Parathyroid adenoma (tissue), 2 donors: ENCODE measurements around the gene PRPF8.
"Not testable (repeated sequence)": the region's sequence is repeated elsewhere in the genome, so short reads cannot be mapped to it uniquely, and the experiment has no call there.

Experiments
- H2AFZ ChIP-seq: fragments of 300-600 bp; sonication (generic); one replicate; pipeline ENCODE4 v1.7.0; 2017; ENCODE audit warnings: antibody characterized with exemption, mild to moderate bottlenecking
- H3K27ac ChIP-seq: fragments of 300-600 bp; sonication (generic); one replicate; pipeline ENCODE4 v1.7.0; 2017
- H3K27me3 ChIP-seq: fragments of 300-600 bp; sonication (generic); one replicate; pipeline ENCODE4 v1.7.0; 2017; ENCODE audit warnings: low read length; ENCODE audit not compliant: control insufficient read depth, insufficient read depth
- H3K36me3 ChIP-seq: fragments of 300-600 bp; sonication (generic); one replicate; pipeline ENCODE4 v1.7.0; 2017; ENCODE audit warnings: low read length; ENCODE audit not compliant: control insufficient read depth, insufficient read depth
- H3K4me1 ChIP-seq: fragments of 300-600 bp; sonication (generic); one replicate; pipeline ENCODE4 v1.7.0; 2017; ENCODE audit warnings: control low read depth
- H3K4me2 ChIP-seq: fragments of 300-600 bp; sonication (generic); one replicate; pipeline ENCODE4 v1.7.0; 2017; ENCODE audit warnings: low read length
- H3K4me3 ChIP-seq: fragments of 300-600 bp; sonication (generic); one replicate; pipeline ENCODE4 v1.7.0; 2017; ENCODE audit warnings: low read depth, low read length
- H3K79me2 ChIP-seq: fragments of 300-600 bp; sonication (generic); one replicate; pipeline ENCODE4 v1.7.0; 2017; ENCODE audit warnings: control low read depth
- H3K9ac ChIP-seq: fragments of 300-600 bp; sonication (generic); one replicate; pipeline ENCODE4 v1.7.0; 2017; ENCODE audit warnings: mild to moderate bottlenecking
- H3K9me3 ChIP-seq: fragments of 300-600 bp; sonication (generic); one replicate; pipeline ENCODE4 v1.7.0; 2017; ENCODE audit warnings: low read length; ENCODE audit not compliant: control insufficient read depth
- TF ChIP-seq, protein P1 (sequence below): fragments of 300-600 bp; sonication (generic); IDR thresholded peaks from one replicate; pipeline ENCODE4 v1.7.0; 2017; ENCODE audit warnings: antibody characterized with exemption, mild to moderate bottlenecking
- donor health status: primary hyperparathyroidism.

Gene PRPF8

DNA sequence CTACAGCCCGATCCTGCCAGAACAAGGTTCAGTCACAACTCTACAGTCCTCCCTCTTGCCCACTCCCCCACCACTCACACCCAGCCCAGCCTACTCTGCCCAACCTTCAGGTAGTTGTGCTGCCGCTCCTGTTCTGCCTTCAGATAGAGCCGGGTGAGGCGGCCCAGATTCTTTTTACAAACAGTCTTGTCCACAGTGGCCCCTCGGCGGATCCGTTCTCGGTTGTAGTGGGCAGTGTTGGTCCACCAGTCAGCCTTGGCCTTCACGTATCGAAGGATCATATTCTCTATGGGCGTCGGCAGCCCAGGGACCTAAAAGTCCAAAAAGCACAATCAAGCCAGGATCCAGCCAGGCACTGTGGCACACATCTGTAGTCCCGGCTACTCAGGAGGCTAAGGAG lies 8.3 kb downstream of the PRPF8 start:
- H3K27me3 ChIP-seq: no peaks in the 10 kb centered on the region
- H3K4me3 ChIP-seq: no peak overlapping the region

DNA sequence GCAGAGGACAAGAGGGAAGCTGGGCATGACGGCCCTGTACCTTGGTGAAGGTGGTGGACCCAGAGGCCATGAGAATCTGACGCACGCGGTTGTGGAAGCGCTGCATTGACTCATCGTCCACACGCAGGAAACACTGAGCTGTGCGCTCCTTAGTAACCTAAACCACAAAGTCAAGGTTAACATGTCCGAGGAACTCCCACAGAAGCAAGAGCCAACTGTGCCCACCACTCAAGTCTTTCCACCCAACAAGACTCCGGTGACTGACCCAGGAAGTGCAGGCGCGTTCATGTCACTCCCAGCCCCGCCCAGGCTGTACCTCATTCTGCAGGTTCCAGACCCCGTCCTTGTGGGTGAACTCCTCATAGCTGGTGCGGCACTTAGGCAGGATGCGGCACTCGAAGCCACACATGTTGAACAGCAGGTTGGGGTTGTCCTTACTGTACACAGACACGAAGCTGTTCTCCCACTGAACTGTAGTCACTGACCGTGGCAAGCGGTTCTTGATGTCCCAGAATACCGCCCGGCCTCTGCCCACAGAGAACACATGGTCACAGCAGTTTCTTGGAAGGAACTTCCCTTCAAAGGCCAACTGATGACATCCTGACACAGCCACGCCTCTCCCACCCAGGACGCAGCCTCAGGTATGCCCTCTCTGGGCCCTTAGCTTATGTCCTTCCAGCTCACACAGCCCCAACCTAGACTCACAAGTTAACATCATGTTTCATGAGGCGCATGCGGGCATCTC lies 11.5 kb downstream of the PRPF8 start:
- TF ChIP-seq, protein P1, sequence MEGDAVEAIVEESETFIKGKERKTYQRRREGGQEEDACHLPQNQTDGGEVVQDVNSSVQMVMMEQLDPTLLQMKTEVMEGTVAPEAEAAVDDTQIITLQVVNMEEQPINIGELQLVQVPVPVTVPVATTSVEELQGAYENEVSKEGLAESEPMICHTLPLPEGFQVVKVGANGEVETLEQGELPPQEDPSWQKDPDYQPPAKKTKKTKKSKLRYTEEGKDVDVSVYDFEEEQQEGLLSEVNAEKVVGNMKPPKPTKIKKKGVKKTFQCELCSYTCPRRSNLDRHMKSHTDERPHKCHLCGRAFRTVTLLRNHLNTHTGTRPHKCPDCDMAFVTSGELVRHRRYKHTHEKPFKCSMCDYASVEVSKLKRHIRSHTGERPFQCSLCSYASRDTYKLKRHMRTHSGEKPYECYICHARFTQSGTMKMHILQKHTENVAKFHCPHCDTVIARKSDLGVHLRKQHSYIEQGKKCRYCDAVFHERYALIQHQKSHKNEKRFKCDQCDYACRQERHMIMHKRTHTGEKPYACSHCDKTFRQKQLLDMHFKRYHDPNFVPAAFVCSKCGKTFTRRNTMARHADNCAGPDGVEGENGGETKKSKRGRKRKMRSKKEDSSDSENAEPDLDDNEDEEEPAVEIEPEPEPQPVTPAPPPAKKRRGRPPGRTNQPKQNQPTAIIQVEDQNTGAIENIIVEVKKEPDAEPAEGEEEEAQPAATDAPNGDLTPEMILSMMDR: no peak
- H3K36me3 ChIP-seq: no peaks in the 10 kb centered on the region

More for the DNA sequence above, 8.3 kb downstream of the PRPF8 start:
- H2AFZ ChIP-seq: no peak overlapping the region
- no peaks in the 10 kb centered on the region for H3K4me1 ChIP-seq
- no peak overlapping the region for H3K9ac ChIP-seq
- H3K4me2 ChIP-seq: no peak overlapping the region
- no peaks in the 10 kb centered on the region for H3K9me3 ChIP-seq
- no peak overlapping the region for H3K27ac ChIP-seq
- no peaks in the 10 kb centered on the region for H3K36me3 ChIP-seq
- peaks cover 53% of the 10 kb centered on the region for H3K79me2 ChIP-seq
- TF ChIP-seq, protein P1: no peak

DNA sequence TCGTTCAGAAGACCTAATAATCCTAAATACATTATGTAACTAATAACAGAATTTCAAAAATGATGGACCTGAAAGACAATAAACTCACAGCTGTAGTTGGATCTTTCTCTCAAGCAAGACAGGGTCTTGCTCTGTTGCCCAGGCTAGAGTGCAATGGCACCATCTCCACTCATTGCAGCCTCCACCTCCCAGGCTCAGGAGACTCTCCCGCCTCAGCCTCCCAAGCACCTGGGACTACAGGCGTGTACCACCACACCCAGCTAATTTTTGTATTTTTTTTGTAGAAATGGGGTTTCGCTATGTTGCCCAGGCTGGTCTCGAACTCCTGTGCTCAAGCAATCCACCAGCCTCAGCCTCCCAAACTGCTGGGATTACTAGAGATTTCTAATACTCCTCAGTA lies 20.7 kb downstream of the PRPF8 start:
- H3K79me2 ChIP-seq: peaks cover 19% of the 10 kb centered on the region
- H2AFZ ChIP-seq, H3K4me1 ChIP-seq, H3K27ac ChIP-seq, H3K9ac ChIP-seq, H3K4me3 ChIP-seq, H3K4me2 ChIP-seq, H3K36me3 ChIP-seq, H3K9me3 ChIP-seq, H3K27me3 ChIP-seq: not testable (repeated sequence)

More for the DNA sequence above, 11.5 kb downstream of the PRPF8 start:
- Histone ChIP-seq H3K9me3 (no peaks in the 10 kb centered on the region), H3K4me1 (no peaks in the 10 kb centered on the region), H3K4me2 (no peak overlapping the region), H2AFZ (no peak overlapping the region), H3K27ac (no peak overlapping the region), H3K27me3 (no peaks in the 10 kb centered on the region), H3K79me2 (peaks cover 48% of the 10 kb centered on the region), H3K4me3 (no peak overlapping the region), H3K9ac (no peak overlapping the region)

DNA sequence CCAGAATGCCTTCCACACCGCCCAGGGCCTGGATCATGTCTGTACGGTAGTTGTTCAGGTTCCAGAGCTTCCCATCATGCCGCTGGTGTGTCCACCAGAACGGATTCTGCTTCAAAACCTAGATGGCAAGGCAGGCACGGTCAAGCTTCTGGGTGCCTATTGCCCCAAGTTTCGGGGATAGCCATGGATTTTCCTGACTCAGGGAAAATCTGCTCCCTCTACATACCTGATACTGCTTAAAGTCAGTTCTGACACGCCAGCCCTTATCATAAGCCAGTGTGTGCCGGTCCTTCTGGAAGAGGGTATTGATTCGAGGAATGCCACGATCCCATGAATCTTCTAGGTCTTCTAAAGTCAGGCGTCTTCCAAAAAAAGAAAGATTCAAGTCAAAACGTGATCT lies 23.6 kb downstream of the PRPF8 start:
- TF ChIP-seq, protein P1: no peak
- Histone ChIP-seq H3K36me3 (no peaks in the 10 kb centered on the region), H3K27ac (no peak overlapping the region), H3K9me3 (no peaks in the 10 kb centered on the region), H3K4me3 (no peak overlapping the region), H3K9ac (no peak overlapping the region), H3K4me2 (no peak overlapping the region), H3K27me3 (no peaks in the 10 kb centered on the region), H3K79me2 (peaks cover 10% of the 10 kb centered on the region), H2AFZ (no peak overlapping the region), H3K4me1 (no peaks in the 10 kb centered on the region)

GRCh38 chr17:1658100-1658499 lies 26.6 kb downstream of the PRPF8 start:
- H3K9ac ChIP-seq: no peak overlapping the region
- no peak overlapping the region for H3K4me3 ChIP-seq
- no peaks in the 10 kb centered on the region for H3K27me3 ChIP-seq
- H2AFZ ChIP-seq: no peak overlapping the region
- H3K4me2 ChIP-seq: no peak overlapping the region
- no peaks in the 10 kb centered on the region for H3K36me3 ChIP-seq
- H3K79me2 ChIP-seq: peaks cover 10% of the 10 kb centered on the region
- no peak overlapping the region for H3K27ac ChIP-seq
- TF ChIP-seq, protein P1: no peak
- no peaks in the 10 kb centered on the region for H3K4me1 ChIP-seq
- H3K9me3 ChIP-seq: no peaks in the 10 kb centered on the region
